GM10248 (cell line): ENCODE data around the gene AMOTL2.

Experiments
- CTCF ChIA-PET: fragments of 300-600 bp; sonication (Branson Sonifier 250); formaldehyde crosslinking; extraction: SDS; loops from one replicate; lab custom pipeline; 2021; ENCODE audit warnings: antibody characterized with exemption; lab: Yijun Ruan, JAX
- POLR2A ChIA-PET: fragments of 350-650 bp; sonication (Branson Sonifier 250); formaldehyde crosslinking; extraction: SDS; loops from one replicate; lab custom pipeline; 2020; ENCODE audit warnings: antibody characterized with exemption; lab: Yijun Ruan, JAX
- DNase-seq: peaks from one replicate; pipeline ENCODE4 v3.0.0; 2012; ENCODE audit errors: extremely low spot score
- CTCF ChIP-seq: IDR thresholded peaks from 2 replicates; pipeline ENCODE4 v1.5.1; 2012; ENCODE audit warnings: mild to moderate bottlenecking, low read depth; ENCODE audit errors: extremely low read depth, missing control alignments, control extremely low read depth

AMOTL2 gene

GRCh38 chr3:134356411-134357040, 17.7 kb downstream of the AMOTL2 start:
- POLR2A ChIA-PET: no interaction called here
- CTCF ChIA-PET: interaction anchor here (1.3 to 1.5 kb wide), 2 partner anchors 10 to 119 kb away, joined by 3 to 4 read pairs; no protein-coding TSS in a partner anchor
- DNase-seq: no peak
- TF ChIP-seq CTCF: no peak

- DNase-seq: no peak
- ChIA-PET POLR2A (no interaction called here), CTCF (interaction anchor here (1.3 kb wide), 1 partner anchor 120 kb away, joined by 3 read pairs; no protein-coding TSS in a partner anchor)
- TF ChIP-seq CTCF: no peak
Observed at GRCh38 chr3:134355416-134355815, 18.8 kb downstream of the AMOTL2 start.

GRCh38 chr3:134354612-134355251, 19.5 kb downstream of the AMOTL2 start:
- POLR2A ChIA-PET: no interaction called here
- CTCF ChIA-PET: interaction anchor here (1.2 to 1.3 kb wide), 2 partner anchors 47 to 121 kb away, joined by 3 to 4 read pairs; no protein-coding TSS in a partner anchor
- no peak for DNase-seq
- TF ChIP-seq CTCF: no peak

GRCh38 chr3:134353831-134354611, 20.2 kb downstream of the AMOTL2 start:
- no peak for DNase-seq
- CTCF ChIA-PET: interaction anchor here (1.2 kb wide), 1 partner anchor 47 kb away, joined by 4 read pairs; no protein-coding TSS in a partner anchor
- no peak for TF ChIP-seq CTCF
- POLR2A ChIA-PET: no interaction called here

GRCh38 chr3:134353171-134353825, 20.9 kb downstream of the AMOTL2 start:
- CTCF ChIA-PET: interaction anchor here (1.2 kb wide), 1 partner anchor 46 kb away, joined by 4 read pairs; no protein-coding TSS in a partner anchor
- TF ChIP-seq CTCF: no peak
- POLR2A ChIA-PET: no interaction called here
- DNase-seq: no peak

GRCh38 chr3:134352031-134352671, 22.1 kb downstream of the AMOTL2 start:
- DNase-seq: no peak
- no peak for TF ChIP-seq CTCF
- CTCF ChIA-PET: interaction anchor here (1.0 kb wide), 1 partner anchor 15 kb away, joined by 3 read pairs; no protein-coding TSS in a partner anchor
- POLR2A ChIA-PET: no interaction called here
